HG03442 (cell line): Measurements from ENCODE around the gene RARRES2.
"Not testable (repeated sequence)": the region's sequence is repeated elsewhere in the genome, so short reads cannot be mapped to it uniquely, and the experiment has no call there.

Experiments used
- ATAC-seq: cut with Tn5 transposase; IDR thresholded peaks from one replicate; pipeline ENCODE4 v1.9.1; 2021; ENCODE audit warnings: mild to moderate bottlenecking, moderate library complexity; ENCODE audit not compliant: unreplicated experiment

Gene RARRES2

GRCh38 chr7:150341263-150342120 is at the start of gene RARRES2:
RARRES2 (minus strand) TSS chr7:150341629; CDS start chr7:150340609, 1,020 bp downstream.
- ATAC-seq, result no peak

- no peak for ATAC-seq
These were observed 48.8 kb upstream of the RARRES2 start for GRCh38 chr7:150390205-150390604.

DNA sequence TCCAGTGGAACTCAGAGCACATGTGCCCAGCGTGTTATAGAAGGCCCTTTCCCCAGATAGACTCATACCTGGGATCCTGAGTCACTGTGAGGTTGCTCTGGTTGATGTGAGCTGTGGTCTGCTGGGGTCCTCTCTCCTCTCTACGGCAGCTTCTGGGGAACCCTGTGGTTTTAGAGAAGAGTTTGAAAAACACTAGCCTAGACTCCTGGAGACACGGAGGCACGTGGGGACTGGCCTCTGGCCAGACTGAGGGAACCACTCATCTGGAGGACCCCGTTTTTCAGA is 48.0 kb upstream of the RARRES2 start:
- no peak for ATAC-seq

DNA sequence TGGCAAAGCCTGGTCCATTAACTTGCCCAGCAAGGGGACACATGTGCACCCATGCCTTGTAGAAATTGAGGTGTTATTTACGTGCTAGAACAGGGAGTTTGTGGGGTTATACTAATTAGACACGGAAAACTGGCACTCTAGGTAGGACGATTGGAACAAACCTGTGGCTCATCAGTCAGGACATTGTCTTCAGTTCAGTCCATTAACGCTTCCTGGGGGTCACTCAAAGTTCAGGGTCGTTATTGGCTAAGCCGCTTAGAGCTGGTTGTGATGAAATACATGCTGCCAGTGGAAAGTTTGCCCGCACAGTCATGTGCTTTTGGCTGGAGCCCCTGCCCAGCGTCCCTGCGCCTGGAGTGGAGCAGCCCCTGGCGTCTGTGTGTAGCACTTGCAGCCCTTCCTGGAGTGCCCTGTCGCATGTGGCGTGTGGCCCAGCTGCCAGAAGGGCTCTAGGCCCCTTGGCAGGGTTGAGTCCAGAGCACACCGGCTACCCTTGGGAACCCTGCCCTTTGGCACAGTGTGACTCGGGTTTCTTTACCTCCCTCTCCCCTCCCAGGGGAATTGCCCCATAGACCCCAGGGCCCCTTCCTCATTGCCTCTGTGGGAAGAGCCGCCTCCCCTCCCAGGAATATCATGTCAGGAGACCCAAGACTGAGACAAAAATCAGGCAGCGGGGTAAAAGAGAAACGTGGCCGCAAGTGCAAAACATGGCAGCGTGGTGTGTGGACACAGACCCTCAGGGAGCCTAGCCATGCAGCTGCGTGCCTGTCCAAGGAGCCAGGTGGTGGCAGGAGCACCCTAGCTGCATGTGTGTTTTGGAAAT is 47.5 kb upstream of the RARRES2 start:
- ATAC-seq, result no peak

- no peak for ATAC-seq
These were observed 46.9 kb upstream of the RARRES2 start for GRCh38 chr7:150388306-150388705.

DNA sequence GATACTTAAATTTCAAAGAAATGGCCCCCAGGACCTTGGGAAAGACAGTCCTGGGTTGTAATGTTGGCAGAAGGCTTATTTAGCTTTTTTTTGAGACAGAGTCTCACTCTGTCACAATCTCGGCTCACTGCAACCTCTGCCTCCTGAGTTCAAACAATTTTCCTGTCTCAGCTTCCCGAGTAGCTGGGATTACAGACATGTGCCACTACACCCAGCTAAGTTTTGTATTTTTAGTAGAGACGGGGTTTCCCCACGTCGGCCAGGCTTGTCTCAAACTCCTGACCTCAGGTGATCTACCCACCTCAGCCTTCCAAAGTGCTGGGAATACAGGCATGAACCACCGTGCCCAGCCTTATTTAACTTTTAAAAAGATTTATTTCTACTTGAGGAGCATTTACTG is 44.5 kb upstream of the RARRES2 start:
- not testable (repeated sequence) for ATAC-seq

- no peak for ATAC-seq
These were observed 43.9 kb upstream of the RARRES2 start for GRCh38 chr7:150385302-150385723.

- ATAC-seq, result no peak
These were observed 43.2 kb upstream of the RARRES2 start for GRCh38 chr7:150384406-150385301.

GRCh38 chr7:150383710-150384397 is 42.4 kb upstream of the RARRES2 start:
- ATAC-seq, result no peak

GRCh38 chr7:150382844-150383225 is 41.4 kb upstream of the RARRES2 start:
- ATAC-seq, result no peak

- no peak for ATAC-seq
These were observed 40.9 kb upstream of the RARRES2 start for GRCh38 chr7:150382123-150382843.

- no peak for ATAC-seq
These were observed 40.3 kb upstream of the RARRES2 start for GRCh38 chr7:150381785-150382122.

DNA sequence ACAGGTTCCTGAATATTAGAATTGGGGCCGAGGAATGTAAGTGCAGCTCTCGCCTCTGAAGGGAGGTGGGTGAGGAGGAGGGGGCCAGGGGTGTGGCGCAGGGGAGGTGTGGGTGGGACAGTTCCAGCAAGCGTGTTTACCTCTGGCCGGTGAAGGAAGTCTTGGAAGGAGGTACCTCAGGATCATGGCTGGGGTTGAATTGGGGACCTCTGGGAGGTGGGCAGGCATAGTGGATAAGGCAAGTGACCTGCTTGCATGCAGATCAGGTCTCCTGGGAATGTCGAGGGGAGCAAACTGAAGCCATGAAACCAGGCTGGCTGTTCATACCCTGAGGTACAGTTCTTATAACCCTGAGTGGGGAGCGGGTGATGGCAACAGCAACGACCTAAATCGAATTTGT is 39.7 kb upstream of the RARRES2 start:
- no peak for ATAC-seq

DNA sequence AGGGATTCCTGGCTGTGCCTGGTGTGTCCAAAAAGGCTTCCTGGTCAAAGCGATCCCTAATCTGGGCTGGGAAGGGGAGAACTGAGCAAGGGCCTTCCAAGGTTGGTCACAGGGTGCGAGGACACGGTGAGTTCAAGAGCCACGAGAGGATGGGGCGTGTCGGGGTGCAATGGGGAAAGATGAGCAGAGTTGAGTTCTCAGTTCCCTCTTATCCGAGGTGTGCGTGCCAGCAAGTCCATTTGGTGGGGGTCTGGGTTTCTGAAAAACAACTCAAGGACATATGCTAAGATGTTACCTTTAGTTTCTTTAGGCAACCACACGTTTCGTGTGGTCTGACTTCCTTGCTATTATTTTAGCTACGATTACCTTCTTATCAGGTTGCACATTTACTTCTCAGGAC is 39.0 kb upstream of the RARRES2 start:
- no peak for ATAC-seq

- peak; percentile 23 for ATAC-seq
These were observed 38.3 kb upstream of the RARRES2 start for GRCh38 chr7:150379441-150380379.

- ATAC-seq, result peak; percentile 84
These were observed 37.5 kb upstream of the RARRES2 start, which contains the start of gene ZNF775 for GRCh38 chr7:150378853-150379440. ZNF775 (plus strand) TSS chr7:150379330; CDS start chr7:150388471, 9,141 bp downstream.

DNA sequence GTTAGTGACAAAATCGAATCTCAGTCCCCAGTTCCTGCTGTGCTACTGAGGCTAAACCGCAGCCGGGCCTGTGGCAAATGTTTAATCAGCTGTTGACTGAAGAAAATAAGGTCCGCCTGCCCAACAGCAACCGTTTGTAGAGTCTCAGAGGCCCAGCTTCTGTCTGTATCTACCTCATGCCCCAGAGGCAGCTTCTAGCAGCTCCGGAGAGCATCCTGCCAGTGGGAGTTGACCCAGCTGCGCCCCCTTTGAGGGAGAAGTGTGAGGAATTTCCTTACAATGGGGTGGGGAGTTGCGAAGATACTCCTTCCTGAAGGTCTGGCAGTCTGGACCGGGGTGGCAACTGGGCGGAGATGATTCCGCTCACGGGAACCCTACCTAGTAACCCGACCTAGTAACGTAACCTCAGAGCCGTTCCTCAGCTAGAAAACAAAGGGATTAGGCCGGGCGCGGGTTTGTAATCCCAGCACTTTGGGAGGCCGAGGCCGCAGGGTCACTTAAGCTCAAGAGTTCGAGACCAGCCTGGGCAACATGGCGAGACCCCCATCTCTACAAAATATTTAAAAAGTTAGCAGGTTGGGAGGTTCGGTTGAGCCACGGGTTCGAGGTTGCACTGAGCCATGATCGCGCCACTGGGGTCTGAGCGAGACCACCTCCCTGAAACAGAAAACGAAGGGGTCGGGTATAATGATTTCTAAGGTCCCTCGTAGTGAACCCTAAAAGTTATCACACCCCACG is 36.9 kb upstream of the RARRES2 start:
- ATAC-seq, result no peak

DNA sequence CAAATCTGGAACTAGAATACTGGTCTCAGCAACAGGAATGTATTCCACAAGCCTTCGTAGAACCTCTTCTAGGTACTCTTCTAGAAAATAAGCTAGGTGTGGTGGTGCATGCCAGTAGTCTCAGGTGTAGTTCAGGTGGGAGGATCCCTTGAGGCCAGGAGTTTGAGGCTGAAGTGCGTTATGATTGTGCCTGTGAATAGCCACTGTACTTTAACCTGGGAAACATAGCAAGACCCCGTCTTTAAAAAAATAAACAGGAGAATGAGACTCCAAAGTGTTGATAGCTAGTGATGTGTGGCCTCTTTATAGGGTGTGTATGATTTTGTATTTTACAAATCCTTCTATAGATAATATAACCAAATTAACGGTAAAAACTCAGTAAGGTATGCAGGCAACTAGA is 36.2 kb upstream of the RARRES2 start:
- ATAC-seq, result no peak
